ENCODE measurements around the gene SURF4. TPM values are rescaled to one million over a fixed set of nuclear protein-coding genes. Genes with fewer than 3 reads are reported as not detected.
A peak's percentile ranks its signal among the peaks of the same experiment; 100 is the strongest.
"Not testable (repeated sequence)": the region's sequence is repeated elsewhere in the genome, so short reads cannot be mapped to it uniquely, and the experiment has no call there.

SURF4 gene
- total and polyA plus RNA-seq, 5 experiments from 2014 or later, result 68.7 to 146 (median 107) TPM

DNA sequence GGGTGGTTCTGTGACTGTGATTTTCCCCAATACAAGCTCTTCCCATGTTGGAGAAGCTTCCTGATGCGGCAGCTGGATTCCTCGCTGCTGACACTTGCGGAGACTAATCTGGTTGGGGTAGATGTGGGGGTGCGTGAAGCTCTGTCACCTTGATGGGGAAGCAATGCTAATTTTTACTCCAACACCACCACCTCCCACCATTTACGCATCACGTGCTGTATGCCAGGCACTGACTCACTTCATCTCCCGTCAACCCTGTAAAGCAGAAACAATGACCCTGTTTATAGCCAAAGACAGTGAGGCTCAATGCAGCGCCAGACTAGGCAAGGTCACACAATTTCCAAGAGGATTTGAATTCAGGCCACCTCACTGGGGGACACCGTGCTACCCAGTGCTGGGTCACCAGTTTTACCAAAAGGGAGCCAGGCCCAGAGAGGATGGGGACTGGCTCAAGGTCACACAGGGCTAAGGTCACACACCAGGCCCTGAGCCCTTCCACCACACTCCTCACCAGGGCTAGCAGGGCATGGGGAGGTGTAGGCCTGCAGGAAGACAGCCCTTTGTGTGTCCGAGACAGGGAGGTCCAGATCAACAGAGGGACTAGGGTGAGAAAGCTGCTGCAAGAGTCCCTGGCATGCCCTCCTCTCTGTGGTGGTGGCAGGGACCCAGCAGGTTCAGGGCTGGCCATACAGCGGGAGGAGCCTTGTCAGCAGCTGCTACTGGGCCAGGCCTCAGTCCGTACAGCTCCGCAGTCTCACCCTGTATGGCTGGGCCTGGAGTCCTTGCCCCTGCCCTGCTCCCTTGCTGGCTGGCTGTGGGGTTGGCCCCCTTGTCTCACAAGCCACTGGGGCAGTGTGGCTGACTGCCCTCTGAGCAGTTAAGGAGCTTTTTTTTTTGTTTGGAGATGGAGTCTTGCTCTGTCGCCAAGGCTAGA, 3.6 kb upstream of the SURF4 start:
- ATAC-seq (no peak), DNase-seq (no peak)
- Mint-ChIP-seq H3K27ac (peak overlapping the region in 1 of 10 donors; percentile 12), H3K36me3 (peaks cover 0 to 3% (median 0%) of the 10 kb centered on the region in 3 donors), H3K4me3 (peak overlapping the region in 1 of 10 donors; percentile 12), H3K9me3 (no peaks in the 10 kb centered on the region), H3K4me1 (peaks cover 5 to 13% (median 11%) of the 10 kb centered on the region in 4 donors), H3K27me3 (no peaks in the 10 kb centered on the region)
- POLR2A ChIA-PET, result interaction anchor here (0.7 kb wide), 1 partner anchor 31 kb away, joined by 3 read pairs; the partner anchor contains the start of genes MED22 and RPL7A

DNA sequence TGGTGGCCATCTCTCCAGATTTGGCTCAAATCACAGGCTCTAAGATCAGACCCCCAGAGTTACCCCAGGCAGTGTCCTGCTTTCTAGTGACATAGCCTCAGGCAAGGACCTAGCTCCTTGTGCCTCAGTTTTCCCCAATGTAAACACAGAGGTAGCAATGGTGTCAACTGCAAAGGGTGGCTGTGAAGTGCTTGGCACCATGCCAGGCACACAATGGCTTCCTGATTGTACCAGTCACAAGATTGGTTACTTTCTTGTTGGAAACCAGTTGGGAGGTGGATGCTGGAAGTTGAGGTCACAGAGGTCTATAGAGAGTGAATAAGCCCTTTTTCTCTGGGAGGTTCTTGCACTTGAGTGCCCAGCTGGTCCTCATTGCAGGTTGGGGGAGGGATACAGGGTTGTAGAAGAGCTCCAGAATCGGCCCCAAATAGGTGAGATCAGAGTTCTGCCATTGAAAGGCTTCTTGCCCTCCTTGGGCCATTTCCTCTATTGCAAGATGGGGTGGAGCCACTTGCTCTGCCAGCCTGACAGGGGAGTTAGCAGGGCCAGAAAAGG, 2.6 kb upstream of the SURF4 start:
- H3K27me3 Mint-ChIP-seq, result no peaks in the 10 kb centered on the region
- peak overlapping the region in 2 of 10 donors; percentile 48 to 83 for H3K27ac Mint-ChIP-seq
- no peak for DNase-seq
- peak overlapping the region in 5 of 10 donors; percentile 22 to 82 (median 55) for H3K4me3 Mint-ChIP-seq
- H3K4me1 Mint-ChIP-seq, result peaks cover 5 to 18% (median 17%) of the 10 kb centered on the region in 4 donors
- ATAC-seq, result no peak
- POLR2A ChIA-PET, result no interaction called here
- H3K36me3 Mint-ChIP-seq, result peaks cover 0 to 3% (median 0%) of the 10 kb centered on the region in 3 donors
- H3K9me3 Mint-ChIP-seq, result no peaks in the 10 kb centered on the region

DNA sequence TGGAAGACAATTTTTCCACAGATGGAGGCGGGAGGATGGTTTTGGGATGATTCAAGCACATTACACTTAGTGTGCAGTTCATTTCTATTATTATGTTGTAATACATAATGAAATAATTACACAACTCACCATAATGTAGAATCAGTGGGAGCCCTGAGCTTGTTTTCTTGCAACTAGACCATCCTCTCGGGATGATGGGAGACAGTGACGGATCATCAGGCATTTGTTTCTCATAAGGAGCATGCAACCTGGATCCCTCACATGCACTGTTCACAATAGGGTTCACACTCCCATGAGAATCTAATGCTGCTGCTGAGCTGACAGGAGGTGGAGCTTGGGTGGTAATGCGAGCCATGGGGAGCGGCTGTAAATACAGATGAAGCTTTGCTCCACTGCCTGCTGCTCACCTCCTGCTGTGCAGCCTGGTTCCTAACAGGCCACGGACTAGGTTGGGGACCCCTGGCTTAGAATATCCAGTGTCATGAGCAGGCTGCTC, 1.9 kb upstream of the SURF4 start:
- Mint-ChIP-seq H3K4me1 (peaks cover 5 to 25% (median 22%) of the 10 kb centered on the region in 4 donors), H3K27me3 (no peaks in the 10 kb centered on the region), H3K27ac (peak overlapping the region in 1 of 10 donors; percentile 48), H3K4me3 (peak overlapping the region in 2 of 10 donors; percentile 22 to 72), H3K36me3 (peaks cover 0 to 10% (median 0%) of the 10 kb centered on the region in 3 donors), H3K9me3 (no peaks in the 10 kb centered on the region)
- DNase-seq (no peak), ATAC-seq (no peak)
- POLR2A ChIA-PET, result interaction anchor here (1.5 to 9.6 kb wide), 3 partner anchors 21 to 29 kb away, joined by 5 to 106 read pairs (median 9); partner anchors contain the start of genes MED22, RPL7A, SURF1 and SURF2

DNA sequence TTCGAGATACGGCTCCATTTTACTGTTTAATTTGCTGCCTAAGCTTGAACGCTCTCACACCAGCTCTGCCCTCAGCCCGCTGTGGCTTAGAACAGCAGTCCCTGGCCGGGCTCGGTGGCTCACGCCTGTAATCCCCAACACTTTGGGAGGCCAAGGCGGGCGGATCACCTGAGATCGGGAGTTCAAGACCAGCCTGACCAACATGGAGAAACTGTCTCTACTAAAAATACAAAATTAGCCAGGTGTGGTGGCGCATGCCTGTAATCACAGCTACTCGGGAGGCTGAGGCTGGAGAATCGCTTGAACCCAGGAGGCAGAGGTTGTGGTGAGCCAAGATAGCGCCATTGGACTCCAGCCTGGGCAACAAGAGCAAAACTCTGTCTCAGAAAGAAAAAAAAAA, 1.4 kb upstream of the SURF4 start:
- H3K9me3 Mint-ChIP-seq, H3K27me3 Mint-ChIP-seq, DNase-seq, ATAC-seq: not testable (repeated sequence)
- peak overlapping the region in 4 of 10 donors; percentile 24 to 62 (median 42) for H3K27ac Mint-ChIP-seq
- peaks cover 9 to 29% (median 27%) of the 10 kb centered on the region in 4 donors for H3K4me1 Mint-ChIP-seq
- peak overlapping the region in 9 of 10 donors; percentile 41 to 84 (median 74) for H3K4me3 Mint-ChIP-seq
- POLR2A ChIA-PET, result interaction anchor here (0.7 to 9.6 kb wide), 7 partner anchors 10 to 42 kb away, joined by 3 to 106 read pairs (median 5); partner anchors contain the start of genes MED22, REXO4, RPL7A and SURF1
- H3K36me3 Mint-ChIP-seq, result peaks cover 0 to 11% (median 0%) of the 10 kb centered on the region in 3 donors

DNA sequence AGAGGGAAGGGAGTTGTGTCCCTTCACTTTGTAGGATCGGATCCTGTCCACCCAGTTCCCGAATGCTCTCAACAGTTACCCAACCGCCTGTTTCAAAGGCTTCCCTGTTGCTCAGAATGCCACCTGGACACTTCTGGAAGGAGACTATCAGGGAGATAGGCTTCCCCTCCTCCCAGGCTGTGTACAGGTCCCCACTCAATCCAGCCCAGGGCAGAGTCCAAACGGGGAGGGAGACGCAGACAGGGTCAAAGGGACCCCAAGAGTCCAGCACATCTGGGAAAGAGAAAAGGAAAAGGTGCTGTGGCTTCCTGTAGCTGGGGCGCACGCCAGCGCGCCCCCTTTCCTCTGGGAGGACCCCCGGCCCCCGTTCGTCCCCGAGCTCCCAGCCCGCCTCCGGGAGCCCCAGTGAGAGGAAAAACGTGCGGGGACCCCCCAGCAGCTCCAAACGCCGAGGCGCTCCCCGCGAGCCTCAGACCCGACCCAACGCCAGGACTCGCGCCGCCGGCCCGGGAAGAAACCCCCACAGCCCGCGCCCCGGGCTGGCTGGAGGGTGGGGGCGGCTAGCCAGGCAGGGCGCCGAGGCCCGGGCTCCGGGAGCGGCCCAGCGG, 640 bp downstream of the SURF4 start:
- Mint-ChIP-seq H3K9me3 (no peaks in the 10 kb centered on the region), H3K4me3 (peak overlapping the region; percentile 87 to 98 (median 94)), H3K36me3 (peaks cover 0 to 12% (median 0%) of the 10 kb centered on the region in 3 donors), H3K4me1 (peaks cover 28 to 50% (median 48%) of the 10 kb centered on the region in 4 donors), H3K27ac (peak overlapping the region; percentile 89 to 97 (median 94)), H3K27me3 (no peaks in the 10 kb centered on the region)
- ATAC-seq (peak in 1 of 2 donors; percentile 2), DNase-seq (peak in 2 of 10 donors; percentile 7 to 15)
- POLR2A ChIA-PET, result interaction anchor here (1.2 to 9.6 kb wide), 5 partner anchors 12 to 41 kb away, joined by 3 to 143 read pairs (median 5); partner anchors contain the start of genes MED22, RPL7A, SURF1 and SURF2

DNA sequence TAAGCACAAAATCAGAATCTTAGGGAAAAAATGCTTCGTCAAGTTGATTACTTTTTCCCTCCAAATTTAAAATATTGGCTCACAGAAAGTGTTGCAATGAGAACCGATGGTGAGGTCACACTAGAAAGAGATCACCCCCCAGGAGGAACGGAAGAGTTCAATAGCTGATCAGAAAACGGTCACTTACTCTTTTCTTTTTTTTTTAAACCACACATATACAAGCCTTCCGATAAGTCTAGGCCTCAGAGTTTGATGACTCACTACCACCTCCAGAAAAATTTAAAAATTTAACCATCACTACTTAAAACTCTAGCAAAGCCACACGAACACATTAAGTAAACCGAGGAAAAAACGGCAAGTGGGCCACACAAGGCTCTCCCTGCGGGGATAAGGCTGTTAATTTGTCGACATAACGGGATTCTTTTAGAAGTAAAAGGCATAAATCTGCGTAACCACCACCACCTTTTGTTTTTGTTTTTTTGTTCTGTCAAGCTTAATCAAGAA, 1.2 kb downstream of the SURF4 start:
- H3K27ac Mint-ChIP-seq, result peak overlapping the region; percentile 89 to 97 (median 94)
- no peaks in the 10 kb centered on the region for H3K9me3 Mint-ChIP-seq
- H3K27me3 Mint-ChIP-seq, result no peaks in the 10 kb centered on the region
- H3K36me3 Mint-ChIP-seq, result peaks cover 0 to 17% (median 0%) of the 10 kb centered on the region in 3 donors
- POLR2A ChIA-PET, result interaction anchor here (1.2 to 9.6 kb wide), 5 partner anchors 11 to 41 kb away, joined by 3 to 143 read pairs (median 5); partner anchors contain the start of genes MED22, RPL7A, SURF1 and SURF2
- DNase-seq, result peak in 3 of 10 donors; percentile 14 to 35 (median 21)
- H3K4me1 Mint-ChIP-seq, result peaks cover 33 to 56% (median 53%) of the 10 kb centered on the region in 4 donors
- H3K4me3 Mint-ChIP-seq, result peak overlapping the region; percentile 87 to 98 (median 94)
- no peak for ATAC-seq

DNA sequence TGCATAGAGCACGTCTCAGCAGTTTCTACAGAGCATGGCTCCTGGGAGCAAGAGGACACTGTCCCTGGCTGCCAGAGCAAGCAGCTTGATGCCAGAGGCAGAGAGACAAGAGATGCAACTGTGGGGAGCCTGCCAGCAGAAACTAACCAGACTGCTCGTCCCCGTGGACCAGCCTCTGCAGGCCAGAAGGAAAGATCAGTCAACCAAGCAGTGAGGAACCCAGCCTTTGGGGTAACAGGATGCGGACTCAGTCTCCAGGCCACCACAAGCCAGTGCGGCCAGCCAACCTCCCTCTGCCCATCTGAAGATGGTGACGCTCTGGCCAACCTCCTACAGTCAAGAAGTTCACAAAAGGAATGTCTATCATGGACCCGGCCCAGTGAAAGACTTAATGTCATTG, 3.7 kb downstream of the SURF4 start:
- Mint-ChIP-seq H3K27me3 (no peaks in the 10 kb centered on the region), H3K4me1 (peaks cover 45 to 79% (median 72%) of the 10 kb centered on the region in 4 donors), H3K27ac (peak overlapping the region; percentile 83 to 99 (median 96)), H3K4me3 (peak overlapping the region; percentile 20 to 87 (median 80)), H3K36me3 (peaks cover 0 to 23% (median 0%) of the 10 kb centered on the region in 3 donors), H3K9me3 (no peaks in the 10 kb centered on the region)
- DNase-seq, result no peak
- ATAC-seq, result no peak
- POLR2A ChIA-PET, result interaction anchor here (0.9 to 9.6 kb wide), 3 partner anchors 15 to 792 kb away, joined by 3 to 143 read pairs (median 106); partner anchors contain the start of genes MED22, RNU6ATAC, RPL7A and SURF1

DNA sequence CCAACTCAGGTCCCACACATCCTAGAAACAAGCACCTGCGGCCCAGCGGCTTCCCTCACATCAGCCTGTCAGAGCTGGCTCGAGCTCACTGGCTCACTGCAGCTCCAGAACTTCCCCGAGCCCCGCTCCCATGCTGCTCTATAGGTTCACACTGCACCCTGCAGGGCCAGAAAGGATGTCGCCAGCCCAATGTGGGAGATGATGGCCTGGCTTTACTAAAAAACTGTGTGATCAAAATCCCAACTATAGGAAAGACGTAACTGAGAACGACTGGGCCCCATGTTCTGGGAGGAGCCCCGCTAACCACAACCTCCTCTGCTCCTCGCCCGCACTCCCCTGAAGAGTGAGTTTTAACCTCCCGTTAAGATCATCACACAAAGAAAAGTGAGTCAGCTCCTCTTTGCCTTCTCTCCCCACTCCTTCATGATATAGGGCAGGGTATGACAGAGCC, 4.6 kb downstream of the SURF4 start:
- ATAC-seq, result peak; percentile 57 to 66
- no peaks in the 10 kb centered on the region for H3K9me3 Mint-ChIP-seq
- H3K4me1 Mint-ChIP-seq, result peaks cover 45 to 84% (median 75%) of the 10 kb centered on the region in 4 donors
- H3K4me3 Mint-ChIP-seq, result peak overlapping the region; percentile 79 to 89 (median 84)
- peaks cover 0 to 29% (median 0%) of the 10 kb centered on the region in 3 donors for H3K36me3 Mint-ChIP-seq
- peak overlapping the region; percentile 93 to 99 (median 97) for H3K27ac Mint-ChIP-seq
- H3K27me3 Mint-ChIP-seq, result no peaks in the 10 kb centered on the region
- DNase-seq, result peak; percentile 49 to 79 (median 64)
- POLR2A ChIA-PET, result interaction anchor here (0.9 to 9.6 kb wide), 6 partner anchors 10 to 793 kb away, joined by 3 to 143 read pairs (median 4); partner anchors contain the start of genes MED22, RNU6ATAC, RPL7A and SURF1

DNA sequence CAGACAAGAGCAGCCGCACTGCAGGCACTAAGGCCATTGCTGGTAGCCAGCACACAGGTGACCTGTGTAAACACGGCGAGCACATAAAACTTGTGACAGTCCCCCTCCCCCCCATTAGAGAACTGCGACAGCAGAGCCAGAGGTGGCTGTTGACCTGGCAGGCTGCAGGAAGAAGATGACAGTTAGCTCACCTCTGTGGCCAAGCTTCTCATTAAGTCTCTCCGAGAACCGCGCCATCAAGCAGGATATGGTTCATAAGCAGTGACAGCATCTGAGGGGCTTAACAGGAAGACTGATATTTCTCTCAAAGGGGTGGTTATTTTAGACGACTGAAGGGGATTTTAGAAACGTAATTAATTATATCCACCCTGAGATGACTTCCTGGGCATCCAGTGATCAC, 5.2 kb downstream of the SURF4 start:
- Mint-ChIP-seq H3K36me3 (peaks cover 0 to 35% (median 0%) of the 10 kb centered on the region in 3 donors), H3K27me3 (no peaks in the 10 kb centered on the region), H3K4me3 (peak overlapping the region; percentile 79 to 89 (median 84)), H3K9me3 (no peaks in the 10 kb centered on the region), H3K4me1 (peaks cover 46 to 90% (median 78%) of the 10 kb centered on the region in 4 donors), H3K27ac (peak overlapping the region; percentile 93 to 99 (median 97))
- ATAC-seq (peak; percentile 51 to 80), DNase-seq (peak in 8 of 10 donors; percentile 30 to 81 (median 60))
- POLR2A ChIA-PET, result interaction anchor here (0.9 to 9.6 kb wide), 6 partner anchors 11 to 340 kb away, joined by 3 to 143 read pairs (median 4); partner anchors contain the start of genes GTF3C5, MED22, RPL7A and SURF1

DNA sequence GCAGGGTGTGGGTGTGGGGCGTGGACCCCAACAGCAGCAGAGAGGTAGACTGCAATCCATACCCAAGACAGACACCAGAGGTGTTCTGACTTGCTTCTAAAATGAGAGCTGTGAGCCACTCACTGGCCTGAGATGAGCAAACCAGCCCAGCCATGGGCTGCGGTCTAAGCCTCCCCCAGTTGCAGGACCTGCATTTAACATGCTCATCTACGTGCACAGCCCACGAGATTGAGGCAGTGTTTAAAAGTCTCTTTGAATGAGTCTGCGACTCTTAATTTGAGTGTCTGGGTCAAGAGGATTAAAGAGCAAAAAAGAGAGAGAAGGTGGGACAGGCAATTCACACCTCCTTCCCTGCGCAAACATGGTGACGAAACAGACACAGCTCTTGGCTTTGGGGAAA, 5.9 kb downstream of the SURF4 start:
- Mint-ChIP-seq H3K9me3 (no peaks in the 10 kb centered on the region), H3K4me3 (peak overlapping the region; percentile 79 to 89 (median 84)), H3K27me3 (no peaks in the 10 kb centered on the region), H3K27ac (peak overlapping the region; percentile 93 to 99 (median 97)), H3K36me3 (peaks cover 0 to 43% (median 0%) of the 10 kb centered on the region in 3 donors), H3K4me1 (peaks cover 44 to 90% (median 76%) of the 10 kb centered on the region in 4 donors)
- no peak for DNase-seq
- no peak for ATAC-seq
- POLR2A ChIA-PET, result interaction anchor here (7.0 to 9.6 kb wide), 2 partner anchors 13 to 21 kb away, joined by 106 to 143 read pairs; partner anchors contain the start of genes MED22, RPL7A, SURF1 and SURF2

DNA sequence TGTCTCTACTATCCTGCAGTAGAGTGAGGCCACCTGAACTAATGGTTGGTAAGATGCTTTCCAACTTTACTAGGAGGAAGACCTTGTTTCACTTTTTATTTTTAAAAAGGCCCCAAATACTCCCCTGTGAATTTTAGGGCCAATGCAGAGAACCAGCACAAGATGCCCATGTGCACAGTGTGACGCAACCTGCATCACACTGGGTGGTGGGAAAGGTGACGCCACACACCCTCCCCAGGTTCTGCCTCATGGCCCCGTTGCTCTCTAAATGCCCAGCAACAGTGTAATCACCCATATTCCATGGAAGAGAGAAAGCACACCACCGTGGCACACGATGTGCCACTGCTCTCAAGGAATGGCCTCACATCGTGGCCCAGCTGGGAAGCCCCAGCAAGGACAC, 6.4 kb downstream of the SURF4 start:
- peak overlapping the region; percentile 74 to 89 (median 82) for H3K4me3 Mint-ChIP-seq
- H3K36me3 Mint-ChIP-seq, result peaks cover 0 to 43% (median 0%) of the 10 kb centered on the region in 3 donors
- H3K27ac Mint-ChIP-seq, result peak overlapping the region; percentile 93 to 99 (median 97)
- ATAC-seq (no peak), DNase-seq (no peak)
- H3K4me1 Mint-ChIP-seq, result peaks cover 41 to 89% (median 72%) of the 10 kb centered on the region in 4 donors
- POLR2A ChIA-PET, result interaction anchor here (7.0 to 9.6 kb wide), 2 partner anchors 12 to 20 kb away, joined by 106 to 143 read pairs; partner anchors contain the start of genes MED22, RPL7A, SURF1 and SURF2
- H3K27me3 Mint-ChIP-seq, result no peaks in the 10 kb centered on the region
- H3K9me3 Mint-ChIP-seq, result no peaks in the 10 kb centered on the region
